ENCODE measurements around the gene CLIC4.

GRCh38 chr1:24853649-24854048, 108.4 kb downstream of the CLIC4 start:
- TF ChIP-seq CTCF (IDR thresholded peaks at IDR 0.05) (no peak), POLR2AphosphoS5 (IDR thresholded peaks at IDR 0.05) (no peak)
